Endothelial cell of umbilical vein (primary cell): ENCODE results near the gene TMEM89. TPM values are rescaled to one million over a fixed set of nuclear protein-coding genes. Genes with fewer than 3 reads are reported as not detected.

Experiments
- BruUV-seq: library from RNA; stranded (reverse); fragments of 400-500 nt; replicated peaks from 2 replicates; lab custom pipeline; 2021; lab: Mats Ljungman, UMichigan
- CTCF ChIA-PET: fragments of 300-600, 350-600 bp; sonication (Branson Sonifier 250); formaldehyde crosslinking; loops from one replicate; lab custom pipeline; 2021; ENCODE audit warnings: antibody characterized with exemption, inconsistent platforms; lab: Charles Lee
- POLR2A ChIA-PET: fragments of 300-600, 350-600 bp; sonication (Branson Sonifier 250); formaldehyde crosslinking; loops from one replicate; lab custom pipeline; 2021; ENCODE audit warnings: antibody characterized with exemption, inconsistent platforms; lab: Charles Lee
- DNase-seq: peaks from one replicate; pipeline ENCODE4 v3.0.0-alpha.2; 2011; ENCODE audit warnings: low read depth, low spot score
- FAIRE-seq: peaks from 2 replicates; lab custom pipeline; 2011; peaks lifted over from hg19 to GRCh38; lab: Jason Lieb, UNC
- H2AFZ ChIP-seq: 2 replicates; pipeline ENCODE4 v1.6.0; 2012; ENCODE audit warnings: low read depth, low read length, control low read depth, inconsistent platforms
- H3K27ac ChIP-seq: 2 replicates; pipeline ENCODE4 v1.5.1; 2011; ENCODE audit warnings: low read depth, mild to moderate bottlenecking, control low read depth, low read length, moderate library complexity; ENCODE audit not compliant: insufficient read depth
- H3K27me3 ChIP-seq, 2 experiments: 2 replicates each; pipeline versions ENCODE4 v1.6.0 to v1.6.1; 2011; ENCODE audit warnings: low read length in 2 of 2, mixed read lengths in 1 of 2; ENCODE audit not compliant: control insufficient read depth in 2 of 2, insufficient read depth in 2 of 2
- H3K36me3 ChIP-seq, 2 experiments: 2 replicates in 1 of 2; 3 replicates in 1 of 2; pipeline ENCODE4 v1.5.1; 2011; ENCODE audit warnings: low read length in 2 of 2, mild to moderate bottlenecking in 1 of 2, moderate library complexity in 1 of 2; ENCODE audit not compliant: control insufficient read depth in 2 of 2, insufficient read depth in 2 of 2; ENCODE audit errors: extremely low read depth in 1 of 2
- H3K4me1 ChIP-seq: 3 replicates; pipeline ENCODE4 v1.5.1; 2011; ENCODE audit warnings: mild to moderate bottlenecking, low read length; ENCODE audit not compliant: control insufficient read depth, insufficient read depth; ENCODE audit errors: extremely low read depth
- H3K4me2 ChIP-seq: 2 replicates; pipeline ENCODE4 v1.6.1; 2011; ENCODE audit warnings: low read length, control low read depth, mixed read lengths; ENCODE audit not compliant: insufficient read depth
- H3K4me3 ChIP-seq, 3 experiments: fragments of 200-600 bp in 1 of 3; sonication (generic), shearing (Covaris generic) in 1 of 3; replicated peaks in 1 of 3; 2 replicates each; pipeline ENCODE4 v1.5.1; 2011 to 2016; ENCODE audit warnings: control low read depth in 3 of 3, low read length in 3 of 3, mild to moderate bottlenecking in 2 of 3, inconsistent platforms in 1 of 3, low read depth in 1 of 3, moderate library complexity in 1 of 3; ENCODE audit not compliant: insufficient read depth in 1 of 3
- H3K79me2 ChIP-seq: 2 replicates; pipeline ENCODE4 v1.6.0; 2012; ENCODE audit warnings: low read length, inconsistent platforms; ENCODE audit not compliant: control insufficient read depth, insufficient read depth
- H3K9ac ChIP-seq: replicated peaks from 2 replicates; pipeline ENCODE3; 2011; ENCODE audit warnings: low read length, control low read depth; ENCODE audit not compliant: insufficient read depth; ENCODE audit errors: extremely low read depth
- H3K9me1 ChIP-seq: replicated peaks from 3 replicates; pipeline ENCODE4 v1.6.0; 2011; ENCODE audit warnings: mild to moderate bottlenecking, low read length; ENCODE audit not compliant: control insufficient read depth, insufficient read depth; ENCODE audit errors: extremely low read depth
- H3K9me3 ChIP-seq: replicated peaks from 2 replicates; pipeline ENCODE4 v1.5.1; 2012; ENCODE audit warnings: low read length, inconsistent platforms; ENCODE audit not compliant: control insufficient read depth, insufficient read depth
- H4K20me1 ChIP-seq: replicated peaks from 2 replicates; pipeline ENCODE3; 2011; ENCODE audit warnings: mild to moderate bottlenecking, low read length; ENCODE audit not compliant: control insufficient read depth, insufficient read depth; ENCODE audit errors: extremely low read depth
- EZH2 ChIP-seq: IDR thresholded peaks from 2 replicates; pipeline ENCODE4 v1.6.1; 2012; ENCODE audit warnings: borderline replicate concordance, low read depth, mild to moderate bottlenecking, moderate library complexity, low read length, inconsistent platforms; ENCODE audit not compliant: severe bottlenecking
- FOS ChIP-seq: IDR thresholded peaks from 2 replicates; pipeline ENCODE4 v1.6.1; 2011; ENCODE audit warnings: mild to moderate bottlenecking, low read length, moderate library complexity, borderline replicate concordance; ENCODE audit not compliant: insufficient read depth
- GATA2 ChIP-seq: IDR thresholded peaks from 2 replicates; pipeline ENCODE4 v1.7.0; 2011; ENCODE audit warnings: low read depth, mild to moderate bottlenecking, moderate library complexity, mixed read lengths, low read length; ENCODE audit not compliant: insufficient read length, insufficient read depth
- JUN ChIP-seq: IDR thresholded peaks from 2 replicates; pipeline ENCODE4 v1.6.1; 2011; ENCODE audit warnings: borderline replicate concordance, low read depth; ENCODE audit not compliant: insufficient read length, insufficient read depth
- MYC ChIP-seq: IDR thresholded peaks from one replicate; pipeline ENCODE4 v1.6.1; 2011; ENCODE audit warnings: mild to moderate bottlenecking, low read depth, low read length
- POLR2A ChIP-seq: IDR thresholded peaks from 2 replicates; pipeline ENCODE4 v1.6.1; 2012; ENCODE audit warnings: low read depth, mild to moderate bottlenecking, control low read depth, low read length
- POLR2AphosphoS5 ChIP-seq: IDR thresholded peaks from 2 replicates; pipeline ENCODE4 v1.6.1; 2012; ENCODE audit warnings: low read depth, mild to moderate bottlenecking, control low read depth, low read length, moderate library complexity; ENCODE audit not compliant: insufficient read depth
- dilution Hi-C: fragments of 300-500 bp; cut with MboI; formaldehyde crosslinking; loops from one replicate; pipeline ENCODE4 v1.15.0; 2019; ENCODE audit warnings: low sequenced_read_pairs; ENCODE audit not compliant: extremely low pct_ligation_motif_present
- intact Hi-C: fragments of 100-400 bp; cut with micrococcal nuclease; formaldehyde crosslinking; loops from one replicate; pipeline ENCODE4 v1.10.0; 2022
- polyA plus RNA-seq, 4 experiments: library from polyadenylated mRNA; depleted of rRNA in 3 of 4; stranded (reverse) in 3 of 4; unstranded in 1 of 4; fragments of >200 nt; gene quantifications; 2 replicates each; pipeline versions ENCODE4 v1.2.1 to v1.2.3, GENCODE V29; 2011 to 2012; ENCODE audit warnings: missing spikeins in 1 of 4
- total RNA-seq: library from RNA; stranded (reverse); gene quantifications from 2 replicates; pipeline ENCODE4 v1.2.3, GENCODE V29; 2021
- TF ChIP-seq, protein P1 (sequence below), 2 donors: IDR thresholded peaks; 1 replicate in 1 of 2; 2 replicates in 1 of 2; pipeline ENCODE4 v1.5.1; 2011; ENCODE audit warnings: low read length in 2 of 2, mild to moderate bottlenecking in 2 of 2, moderate library complexity in 2 of 2, control low read depth in 1 of 2, inconsistent platforms in 1 of 2, low read depth in 1 of 2; ENCODE audit not compliant: insufficient read depth in 1 of 2; ENCODE audit errors: extremely low read depth in 1 of 2
- TF ChIP-seq, protein P2 (sequence below): IDR thresholded peaks from 2 replicates; pipeline ENCODE4 v1.6.1; 2011; ENCODE audit not compliant: insufficient read depth, insufficient read length

TMEM89 gene
- total and polyA plus RNA-seq, 2 donors (not counting 3 experiments of a cell fraction or from before 2014, with no cell fraction given), result not detected

DNA sequence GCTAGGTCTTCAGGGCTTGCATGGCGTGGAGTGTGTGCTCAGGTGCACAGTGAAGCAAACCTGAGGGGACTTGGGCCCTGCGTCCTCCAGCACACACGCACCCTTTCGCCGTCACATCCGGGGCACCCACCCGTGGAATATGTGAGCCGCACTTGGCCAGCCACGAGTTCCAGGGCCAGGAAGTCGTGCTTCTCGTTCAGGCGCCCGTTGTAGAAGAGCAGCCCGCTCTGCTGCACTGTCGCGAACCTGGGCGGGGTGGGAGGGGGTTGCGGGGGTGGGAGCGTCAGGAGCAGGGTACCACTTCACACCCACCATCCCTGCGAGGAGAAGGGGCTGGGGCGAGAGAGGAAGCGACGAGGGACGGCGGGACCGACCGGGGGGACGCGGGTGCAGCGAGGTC is 34.0 kb upstream of the TMEM89 start:
- Histone ChIP-seq H4K20me1 (no peaks in the 10 kb centered on the region), H3K27me3 (no peaks in the 10 kb centered on the region), H3K36me3 (no peaks in the 10 kb centered on the region), H2AFZ (peak overlapping the region; percentile 19), H3K9me3 (no peaks in the 10 kb centered on the region), H3K4me1 (peaks cover 7% of the 10 kb centered on the region), H3K4me3 (peak overlapping the region in 1 of 3 experiments; percentile 46), H3K9ac (no peak overlapping the region), H3K27ac (no peak overlapping the region), H3K9me1 (no peaks in the 10 kb centered on the region), H3K79me2 (no peaks in the 10 kb centered on the region), H3K4me2 (peak overlapping the region; percentile 35)
- POLR2A ChIA-PET, result interaction anchor here (1.0 kb wide), 1 partner anchor 20 kb away, joined by 6 read pairs; the partner anchor contains the start of gene SLC26A6
- no TSS peak for BruUV-seq
- FAIRE-seq, result no peak
- CTCF ChIA-PET, result interaction anchor here (1.0 to 5.1 kb wide), 3 partner anchors 21 to 99 kb away, joined by 3 to 32 read pairs (median 3); partner anchors contain the start of genes NCKIPSD, PFKFB4 and SLC26A6
- dilution Hi-C loops (no loop called here), intact Hi-C loops (loop anchor here (1.0 to 2.0 kb wide), 5 partner anchors 20 to 254 kb away; partner anchors contain the start of genes SLC26A6 and UQCRC1)
- DNase-seq, result no peak
- TF ChIP-seq, protein P1, sequence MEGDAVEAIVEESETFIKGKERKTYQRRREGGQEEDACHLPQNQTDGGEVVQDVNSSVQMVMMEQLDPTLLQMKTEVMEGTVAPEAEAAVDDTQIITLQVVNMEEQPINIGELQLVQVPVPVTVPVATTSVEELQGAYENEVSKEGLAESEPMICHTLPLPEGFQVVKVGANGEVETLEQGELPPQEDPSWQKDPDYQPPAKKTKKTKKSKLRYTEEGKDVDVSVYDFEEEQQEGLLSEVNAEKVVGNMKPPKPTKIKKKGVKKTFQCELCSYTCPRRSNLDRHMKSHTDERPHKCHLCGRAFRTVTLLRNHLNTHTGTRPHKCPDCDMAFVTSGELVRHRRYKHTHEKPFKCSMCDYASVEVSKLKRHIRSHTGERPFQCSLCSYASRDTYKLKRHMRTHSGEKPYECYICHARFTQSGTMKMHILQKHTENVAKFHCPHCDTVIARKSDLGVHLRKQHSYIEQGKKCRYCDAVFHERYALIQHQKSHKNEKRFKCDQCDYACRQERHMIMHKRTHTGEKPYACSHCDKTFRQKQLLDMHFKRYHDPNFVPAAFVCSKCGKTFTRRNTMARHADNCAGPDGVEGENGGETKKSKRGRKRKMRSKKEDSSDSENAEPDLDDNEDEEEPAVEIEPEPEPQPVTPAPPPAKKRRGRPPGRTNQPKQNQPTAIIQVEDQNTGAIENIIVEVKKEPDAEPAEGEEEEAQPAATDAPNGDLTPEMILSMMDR (IDR thresholded peaks at IDR 0.05; ENCODE audit: extremely low read depth in 1 of 2, insufficient read depth in 1 of 2, low read depth in 1 of 2, low read length in 2 of 2), result no peak
- TF ChIP-seq EZH2 (peak; percentile 1), POLR2A (no peak), GATA2 (no peak)

DNA sequence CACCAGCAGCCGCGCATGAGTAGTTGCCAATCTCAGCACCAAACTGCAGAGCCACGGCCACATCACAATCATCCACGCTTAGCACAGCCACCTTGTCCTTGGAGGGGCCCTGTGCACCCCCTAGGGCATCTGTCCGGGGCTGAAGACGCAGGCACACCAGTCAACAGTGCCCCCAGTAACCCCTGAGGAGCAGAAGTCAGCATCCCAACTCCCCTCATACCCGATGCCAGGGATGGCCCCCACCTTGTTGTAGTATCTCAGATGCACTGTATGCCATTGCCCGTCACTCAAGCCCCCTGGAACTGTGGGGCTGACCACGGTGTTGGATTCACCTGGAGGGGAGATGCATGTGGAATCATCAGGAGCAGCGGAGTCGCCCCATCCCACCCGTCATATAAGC is 33.5 kb upstream of the TMEM89 start:
- FAIRE-seq (no peak), DNase-seq (no peak)
- TF ChIP-seq, protein P2, sequence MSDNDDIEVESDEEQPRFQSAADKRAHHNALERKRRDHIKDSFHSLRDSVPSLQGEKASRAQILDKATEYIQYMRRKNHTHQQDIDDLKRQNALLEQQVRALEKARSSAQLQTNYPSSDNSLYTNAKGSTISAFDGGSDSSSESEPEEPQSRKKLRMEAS, result no peak
- TF ChIP-seq EZH2 (no peak), FOS (no peak), POLR2AphosphoS5 (no peak), JUN (no peak), MYC (no peak), POLR2A (no peak), GATA2 (no peak)
- TF ChIP-seq, protein P1 (IDR thresholded peaks at IDR 0.05; ENCODE audit: extremely low read depth in 1 of 2, insufficient read depth in 1 of 2, low read depth in 1 of 2, low read length in 2 of 2), result no peak
- BruUV-seq, result no TSS peak
- dilution Hi-C loops (no loop called here), intact Hi-C loops (no loop called here)
- no peaks in the 10 kb centered on the region for H3K9me3 ChIP-seq
- no peak overlapping the region for H3K4me3 ChIP-seq
- ChIA-PET CTCF (interaction anchor here (1.0 to 5.1 kb wide), 2 partner anchors 20 to 254 kb away, joined by 3 to 32 read pairs; partner anchors contain the start of gene SLC26A6), POLR2A (no interaction called here)
- H3K27me3 ChIP-seq, result no peaks in the 10 kb centered on the region
- H3K4me2 ChIP-seq, result no peak overlapping the region
- no peaks in the 10 kb centered on the region for H4K20me1 ChIP-seq
- H3K9me1 ChIP-seq, result no peaks in the 10 kb centered on the region
- no peak overlapping the region for H3K27ac ChIP-seq
- no peaks in the 10 kb centered on the region for H3K79me2 ChIP-seq
- H2AFZ ChIP-seq, result no peak overlapping the region
- H3K4me1 ChIP-seq, result peaks cover 7% of the 10 kb centered on the region
- no peak overlapping the region for H3K9ac ChIP-seq
- H3K36me3 ChIP-seq, result no peaks in the 10 kb centered on the region
